Inferior parietal cortex (tissue), 1 donor: ENCODE measurements around the gene FAM24A.
A peak's percentile ranks its signal among the peaks of the same experiment; 100 is the strongest.

Source experiments
- DNase-seq: peaks from one replicate; pipeline ENCODE4 v3.0.0-alpha.2; 2016; ENCODE audit errors: extremely low spot score

The FAM24A gene

GRCh38 chr10:122931088-122931906 is 20.9 kb downstream of the FAM24A start:
- DNase-seq, result no peak

DNA sequence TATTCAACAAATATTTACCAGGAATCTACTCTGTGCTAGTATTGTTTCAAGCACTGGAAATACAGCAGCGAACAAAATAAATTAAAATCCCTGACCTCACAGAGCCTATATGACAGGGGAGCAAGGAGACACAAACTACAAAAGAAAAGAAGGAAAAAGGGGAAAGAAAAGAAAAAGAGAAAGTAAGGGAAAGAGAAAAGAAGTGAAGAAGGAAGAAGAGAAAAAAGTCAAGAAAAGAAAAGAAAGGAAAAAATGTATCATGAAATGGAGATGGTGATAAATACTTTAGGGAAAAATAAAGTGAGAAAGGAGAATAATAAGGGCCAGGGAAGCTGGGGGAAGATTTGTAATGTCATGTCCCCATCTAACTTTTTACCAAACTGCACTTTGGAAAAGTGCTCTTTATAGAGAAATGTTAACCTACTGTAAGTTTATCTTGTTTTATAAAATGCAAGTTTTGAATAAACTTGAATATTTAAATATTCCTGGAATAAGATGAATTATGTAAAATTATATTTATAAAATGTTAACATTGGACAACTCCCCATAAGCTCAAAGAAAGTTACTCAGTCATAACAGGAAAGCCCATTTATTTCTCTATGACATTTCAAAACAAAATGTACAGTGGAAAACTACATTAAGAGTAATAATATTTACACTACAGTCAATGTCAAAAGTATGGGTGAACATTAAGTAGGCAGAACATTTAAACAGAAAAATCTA is 28.9 kb downstream of the FAM24A start:
- DNase-seq, result no peak

- no peak for DNase-seq
These were observed 29.6 kb downstream of the FAM24A start for GRCh38 chr10:122939856-122940543.

DNA sequence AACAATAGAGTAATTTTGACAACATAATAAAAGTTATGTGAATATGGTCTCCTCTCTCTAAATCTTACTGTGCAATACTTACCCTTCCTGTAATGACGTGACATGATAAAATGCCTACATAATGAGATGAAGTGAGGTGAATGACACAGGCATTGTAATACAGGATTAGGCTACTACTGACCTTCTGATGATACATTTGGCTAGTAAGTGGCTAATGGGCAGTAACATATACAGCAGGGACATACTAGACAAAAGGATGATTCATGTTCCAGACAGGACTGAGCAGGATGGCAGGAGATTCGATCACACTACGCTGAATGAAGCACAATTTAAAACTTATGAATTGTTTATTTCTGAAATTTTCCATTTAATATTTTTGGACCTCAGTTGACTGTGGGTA is 38.9 kb downstream of the FAM24A start:
- no peak for DNase-seq

- peak; percentile 97 for DNase-seq
These were observed 43.7 kb downstream of the FAM24A start, which contains the start of gene C10orf88 for GRCh38 chr10:122953902-122954730. TSS of gene C10orf88 (minus strand) at chr10:122954227. CDS start at chr10:122954178, 49 bp downstream.

DNA sequence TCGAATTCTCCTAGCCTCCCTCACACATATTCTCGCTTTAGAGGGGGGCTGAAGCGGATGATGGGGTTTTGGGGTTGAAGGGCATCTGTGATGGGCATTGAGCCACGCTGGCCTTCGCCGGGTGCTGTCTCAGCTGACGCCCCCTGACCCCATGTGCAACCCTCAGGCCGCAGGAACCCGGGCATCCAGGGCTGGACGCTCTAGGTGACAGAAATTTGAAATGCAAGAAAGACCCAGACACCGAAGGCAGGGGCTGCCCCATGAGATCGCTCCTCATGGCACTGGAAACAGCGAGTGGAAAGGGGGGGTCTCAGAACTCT is 44.3 kb downstream of the FAM24A start:
- DNase-seq, result no peak

DNA sequence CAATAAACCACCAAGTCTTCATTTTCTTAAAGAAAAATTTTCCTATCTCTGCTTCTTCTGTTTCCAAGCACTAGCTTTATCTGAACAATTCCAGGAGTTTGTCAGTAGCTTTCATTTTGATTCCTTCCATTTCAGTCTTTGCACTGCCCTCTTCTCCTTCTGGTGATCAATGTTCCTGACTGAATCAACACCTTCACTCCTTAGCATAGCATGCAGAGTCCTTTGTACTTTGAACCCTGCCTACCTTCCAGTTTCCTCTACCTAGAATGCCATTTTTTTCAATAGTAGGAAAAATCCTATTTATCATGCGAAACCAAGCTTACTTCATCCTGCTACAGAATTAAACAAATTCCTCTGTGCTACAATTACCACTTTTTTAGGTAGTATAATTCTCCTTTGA is 45.5 kb downstream of the FAM24A start:
- no peak for DNase-seq

GRCh38 chr10:122957474-122957873 is 47.1 kb downstream of the FAM24A start:
- DNase-seq, result no peak

DNA sequence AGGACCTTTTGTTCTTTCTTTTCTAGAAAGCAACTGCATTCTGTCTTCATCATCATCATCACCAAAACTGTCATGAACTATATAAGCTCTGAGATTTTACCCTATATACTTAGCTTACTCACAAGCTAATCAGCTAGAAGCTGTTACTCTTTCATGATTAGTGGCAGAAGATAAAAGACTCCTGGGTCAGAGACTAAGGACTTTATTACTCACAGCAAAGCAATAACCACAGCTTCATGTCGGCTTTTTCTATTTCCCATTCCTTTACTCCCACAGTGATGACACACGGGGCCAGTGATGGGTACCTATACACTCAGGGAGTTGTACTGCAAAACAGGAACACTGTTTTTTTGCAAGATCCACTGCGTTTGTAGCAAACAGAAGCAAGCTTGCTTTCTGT is 52.0 kb downstream of the FAM24A start:
- no peak for DNase-seq
